AG04450 (cell line): ENCODE results near the gene PKD1L1. TPM values are rescaled to one million over a fixed set of nuclear protein-coding genes. Genes with fewer than 3 reads are reported as not detected.

Source experiments
- CTCF ChIA-PET: fragments of 300-600, 350-600 bp; formaldehyde crosslinking; extraction: SDS; loops from one replicate; lab custom pipeline; 2022; ENCODE audit warnings: antibody characterized with exemption, inconsistent platforms; lab: Charles Lee
- POLR2A ChIA-PET: fragments of 350-600 bp; formaldehyde crosslinking; extraction: SDS; loops from one replicate; lab custom pipeline; 2021; ENCODE audit warnings: antibody characterized with exemption, inconsistent platforms; lab: Yijun Ruan, JAX
- DNase-seq: peaks from one replicate; pipeline ENCODE4 v3.0.0-alpha.2; 2011; ENCODE audit warnings: low read depth, low spot score
- H3K27ac ChIP-seq: one replicate; pipeline ENCODE4 v1.5.1; 2012; ENCODE audit warnings: low read depth, low read length, control low read depth
- H3K27me3 ChIP-seq: one replicate; pipeline ENCODE4 v1.6.0; 2012; ENCODE audit warnings: low read length; ENCODE audit not compliant: control insufficient read depth, insufficient read depth
- H3K4me3 ChIP-seq: 2 replicates; pipeline ENCODE4 v1.5.1; 2011; ENCODE audit warnings: mild to moderate bottlenecking, low read depth, low read length, control low read depth
- H3K9me3 ChIP-seq: 2 replicates; pipeline ENCODE4 v1.5.1; 2012; ENCODE audit warnings: low read length; ENCODE audit not compliant: control insufficient read depth, insufficient read depth
- CTCF ChIP-seq: IDR thresholded peaks from 2 replicates; pipeline ENCODE4 v1.5.1; 2011; ENCODE audit warnings: low read depth, low read length, control low read depth, inconsistent platforms
- polyA plus RNA-seq: library from polyadenylated mRNA; depleted of rRNA; stranded (reverse); fragments of >200 nt; gene quantifications from 2 replicates; pipeline ENCODE4 v1.2.3, GENCODE V29; 2011

The PKD1L1 gene
- polyA plus RNA-seq, 1 experiment: 0.01 TPM

GRCh38 chr7:47846138-47846836, 102.0 kb downstream of the PKD1L1 start:
- DNase-seq: no peak
- POLR2A ChIA-PET: no interaction called here
- H3K27me3 ChIP-seq: peaks cover 2% of the 10 kb centered on the region
- H3K9me3 ChIP-seq: peaks cover 5% of the 10 kb centered on the region; the same call in 1 of the 2 replicates
- CTCF ChIA-PET: interaction anchor here (1.1 to 1.2 kb wide), 2 partner anchors 27 to 99 kb away, joined by 4 read pairs; no protein-coding TSS in a partner anchor
- H3K4me3 ChIP-seq: no peak overlapping the region
- no peak for TF ChIP-seq CTCF
- H3K27ac ChIP-seq: no peak overlapping the region

- peaks cover 9% of the 10 kb centered on the region for H3K9me3 ChIP-seq
- POLR2A ChIA-PET: no interaction called here
- TF ChIP-seq CTCF: no peak
- H3K27me3 ChIP-seq: peaks cover 2% of the 10 kb centered on the region
- no peak for DNase-seq
- H3K4me3 ChIP-seq: no peak overlapping the region
- H3K27ac ChIP-seq: no peak overlapping the region
- CTCF ChIA-PET: interaction anchor here (1.0 kb wide), 2 partner anchors 310 to 578 kb away, joined by 3 read pairs; no protein-coding TSS in a partner anchor
These were observed 104.0 kb downstream of the PKD1L1 start for GRCh38 chr7:47844311-47844710.

- H3K4me3 ChIP-seq: no peak overlapping the region
- CTCF ChIA-PET: interaction anchor here (1.0 kb wide), 1 partner anchor 577 kb away, joined by 3 read pairs; no protein-coding TSS in a partner anchor
- H3K27ac ChIP-seq: no peak overlapping the region
- DNase-seq: no peak
- no peak for TF ChIP-seq CTCF
- H3K9me3 ChIP-seq: peaks cover 10% of the 10 kb centered on the region
- peaks cover 2% of the 10 kb centered on the region for H3K27me3 ChIP-seq
- POLR2A ChIA-PET: no interaction called here
These were observed 105.0 kb downstream of the PKD1L1 start for GRCh38 chr7:47843291-47843690.

- no peak for TF ChIP-seq CTCF
- Histone ChIP-seq H3K27ac (no peak overlapping the region), H3K27me3 (peaks cover 14% of the 10 kb centered on the region), H3K9me3 (peaks cover 10% of the 10 kb centered on the region), H3K4me3 (no peak overlapping the region)
- DNase-seq: no peak
- ChIA-PET CTCF (interaction anchor here (1.3 kb wide), 1 partner anchor 106 kb away, joined by 3 read pairs; no protein-coding TSS in a partner anchor), POLR2A (no interaction called here)
These were observed 108.9 kb downstream of the PKD1L1 start for GRCh38 chr7:47839381-47839780.

- no peak overlapping the region for H3K4me3 ChIP-seq
- POLR2A ChIA-PET: interaction anchor here (0.5 kb wide), 1 partner anchor 264 kb away, joined by 3 read pairs; no protein-coding TSS in a partner anchor
- no peak for TF ChIP-seq CTCF
- DNase-seq: no peak
- H3K27me3 ChIP-seq: peaks cover 13% of the 10 kb centered on the region
- no peak overlapping the region for H3K27ac ChIP-seq
- peaks cover 5% of the 10 kb centered on the region; the same call in 1 of the 2 replicates for H3K9me3 ChIP-seq
- CTCF ChIA-PET: no interaction called here
These were observed 110.4 kb downstream of the PKD1L1 start for GRCh38 chr7:47837826-47838225.
